ENCODE measurements around the gene TENM3.

DNA sequence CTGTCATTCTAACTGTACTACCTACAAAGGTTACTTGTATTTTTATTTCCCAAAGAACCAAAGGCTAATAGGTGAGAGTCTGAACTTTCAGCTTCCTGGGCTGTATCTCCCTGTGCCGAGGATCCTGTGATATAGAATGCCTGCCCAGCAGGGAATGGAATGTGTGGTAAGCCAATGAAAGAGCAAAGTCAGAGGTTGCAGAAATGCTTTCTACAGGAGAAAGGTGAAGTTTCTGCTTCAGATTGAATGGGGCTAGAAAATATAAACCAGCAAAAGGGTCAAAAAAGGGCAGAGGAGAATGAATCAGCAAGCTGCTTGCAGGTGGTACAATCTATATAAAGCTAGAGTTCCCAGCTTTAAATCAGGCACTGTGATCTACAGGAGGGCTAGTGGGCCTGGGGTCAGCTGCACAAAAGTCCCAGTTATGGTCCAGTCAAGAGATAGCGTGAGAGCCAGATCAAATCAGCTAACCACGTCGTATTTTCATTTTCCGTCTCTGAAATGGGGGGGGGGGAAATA, 527.9 kb downstream of the TENM3 start:
- TF ChIP-seq, protein P1, sequence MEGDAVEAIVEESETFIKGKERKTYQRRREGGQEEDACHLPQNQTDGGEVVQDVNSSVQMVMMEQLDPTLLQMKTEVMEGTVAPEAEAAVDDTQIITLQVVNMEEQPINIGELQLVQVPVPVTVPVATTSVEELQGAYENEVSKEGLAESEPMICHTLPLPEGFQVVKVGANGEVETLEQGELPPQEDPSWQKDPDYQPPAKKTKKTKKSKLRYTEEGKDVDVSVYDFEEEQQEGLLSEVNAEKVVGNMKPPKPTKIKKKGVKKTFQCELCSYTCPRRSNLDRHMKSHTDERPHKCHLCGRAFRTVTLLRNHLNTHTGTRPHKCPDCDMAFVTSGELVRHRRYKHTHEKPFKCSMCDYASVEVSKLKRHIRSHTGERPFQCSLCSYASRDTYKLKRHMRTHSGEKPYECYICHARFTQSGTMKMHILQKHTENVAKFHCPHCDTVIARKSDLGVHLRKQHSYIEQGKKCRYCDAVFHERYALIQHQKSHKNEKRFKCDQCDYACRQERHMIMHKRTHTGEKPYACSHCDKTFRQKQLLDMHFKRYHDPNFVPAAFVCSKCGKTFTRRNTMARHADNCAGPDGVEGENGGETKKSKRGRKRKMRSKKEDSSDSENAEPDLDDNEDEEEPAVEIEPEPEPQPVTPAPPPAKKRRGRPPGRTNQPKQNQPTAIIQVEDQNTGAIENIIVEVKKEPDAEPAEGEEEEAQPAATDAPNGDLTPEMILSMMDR (tag by site-specific recombination; IDR thresholded peaks at IDR 0.05) = no peak
- no peak for TF ChIP-seq ZNF23 (tag by site-specific recombination; IDR thresholded peaks at IDR 0.05; ENCODE audit: borderline replicate concordance)
- no peak for TF ChIP-seq SP3 (tag by site-specific recombination; IDR thresholded peaks at IDR 0.05)
- no peak for TF ChIP-seq ZBTB7A (tag by site-specific recombination; IDR thresholded peaks at IDR 0.05; ENCODE audit: low read depth)
- TF ChIP-seq, protein P2, sequence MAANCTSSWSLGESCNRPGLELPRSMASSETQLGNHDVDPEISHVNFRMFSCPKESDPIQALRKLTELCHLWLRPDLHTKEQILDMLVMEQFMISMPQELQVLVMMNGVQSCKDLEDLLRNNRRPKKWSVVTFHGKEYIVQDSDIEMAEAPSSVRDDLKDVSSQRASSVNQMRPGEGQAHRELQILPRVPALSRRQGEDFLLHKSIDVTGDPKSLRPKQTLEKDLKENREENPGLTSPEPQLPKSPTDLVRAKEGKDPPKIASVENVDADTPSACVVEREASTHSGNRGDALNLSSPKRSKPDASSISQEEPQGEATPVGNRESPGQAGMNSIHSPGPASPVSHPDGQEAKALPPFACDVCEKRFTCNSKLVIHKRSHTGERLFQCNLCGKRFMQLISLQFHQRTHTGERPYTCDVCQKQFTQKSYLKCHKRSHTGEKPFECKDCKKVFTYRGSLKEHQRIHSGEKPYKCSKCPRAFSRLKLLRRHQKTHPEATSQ (tag by site-specific recombination; IDR thresholded peaks at IDR 0.05) = no peak
- no peak for TF ChIP-seq ZIC2 (tag by site-specific recombination; IDR thresholded peaks at IDR 0.05)
- TF ChIP-seq ZNF175 (tag by site-specific recombination; IDR thresholded peaks at IDR 0.05) = no peak
- TF ChIP-seq ZBTB17 (tag by site-specific recombination; IDR thresholded peaks at IDR 0.05) = 0 out of 2 replicates have a peak, but pooled peaks have one; percentile 13
- TF ChIP-seq ZNF174 (tag by site-specific recombination; IDR thresholded peaks at IDR 0.05) = no peak
- TF ChIP-seq ZNF311 (tag by site-specific recombination; IDR thresholded peaks at IDR 0.05; ENCODE audit: borderline replicate concordance) = no peak
- TF ChIP-seq, protein P3, sequence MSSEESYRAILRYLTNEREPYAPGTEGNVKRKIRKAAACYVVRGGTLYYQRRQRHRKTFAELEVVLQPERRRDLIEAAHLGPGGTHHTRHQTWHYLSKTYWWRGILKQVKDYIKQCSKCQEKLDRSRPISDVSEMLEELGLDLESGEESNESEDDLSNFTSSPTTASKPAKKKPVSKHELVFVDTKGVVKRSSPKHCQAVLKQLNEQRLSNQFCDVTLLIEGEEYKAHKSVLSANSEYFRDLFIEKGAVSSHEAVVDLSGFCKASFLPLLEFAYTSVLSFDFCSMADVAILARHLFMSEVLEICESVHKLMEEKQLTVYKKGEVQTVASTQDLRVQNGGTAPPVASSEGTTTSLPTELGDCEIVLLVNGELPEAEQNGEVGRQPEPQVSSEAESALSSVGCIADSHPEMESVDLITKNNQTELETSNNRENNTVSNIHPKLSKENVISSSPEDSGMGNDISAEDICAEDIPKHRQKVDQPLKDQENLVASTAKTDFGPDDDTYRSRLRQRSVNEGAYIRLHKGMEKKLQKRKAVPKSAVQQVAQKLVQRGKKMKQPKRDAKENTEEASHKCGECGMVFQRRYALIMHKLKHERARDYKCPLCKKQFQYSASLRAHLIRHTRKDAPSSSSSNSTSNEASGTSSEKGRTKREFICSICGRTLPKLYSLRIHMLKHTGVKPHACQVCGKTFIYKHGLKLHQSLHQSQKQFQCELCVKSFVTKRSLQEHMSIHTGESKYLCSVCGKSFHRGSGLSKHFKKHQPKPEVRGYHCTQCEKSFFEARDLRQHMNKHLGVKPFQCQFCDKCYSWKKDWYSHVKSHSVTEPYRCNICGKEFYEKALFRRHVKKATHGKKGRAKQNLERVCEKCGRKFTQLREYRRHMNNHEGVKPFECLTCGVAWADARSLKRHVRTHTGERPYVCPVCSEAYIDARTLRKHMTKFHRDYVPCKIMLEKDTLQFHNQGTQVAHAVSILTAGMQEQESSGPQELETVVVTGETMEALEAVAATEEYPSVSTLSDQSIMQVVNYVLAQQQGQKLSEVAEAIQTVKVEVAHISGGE (tag by site-specific recombination; conservative IDR thresholded peaks at IDR 0.05; ENCODE audit: low read depth) = no peak
